ENCODE measurements around the gene PEX16.
A peak's percentile ranks its signal among the peaks of the same experiment; 100 is the strongest.

Gene PEX16

GRCh38 chr11:45872651-45873356, 44.9 kb downstream of the PEX16 start:
- Histone ChIP-seq H3K4me3 (no peak overlapping the region), H3K27ac (no peak overlapping the region)
- TF ChIP-seq CTCF (IDR thresholded peaks at IDR 0.05) = peak; percentile 54
- no peak for DNase-seq (ENCODE audit: low spot score)

- DNase-seq (ENCODE audit: low spot score) = no peak
- Histone ChIP-seq H3K27ac (no peak overlapping the region), H3K4me3 (no peak overlapping the region)
- no peak for TF ChIP-seq CTCF (IDR thresholded peaks at IDR 0.05)
Observed at GRCh38 chr11:45871638-45872037, 46.0 kb downstream of the PEX16 start.

- TF ChIP-seq CTCF (IDR thresholded peaks at IDR 0.05) = no peak
- no peak for DNase-seq (ENCODE audit: low spot score)
- no peak overlapping the region for H3K4me3 ChIP-seq
Observed at GRCh38 chr11:45870706-45871105, 47.0 kb downstream of the PEX16 start.

GRCh38 chr11:45869551-45869950, 48.1 kb downstream of the PEX16 start:
- DNase-seq (ENCODE audit: low spot score) = peak; percentile 57
- no peak for TF ChIP-seq CTCF (IDR thresholded peaks at IDR 0.05)
- Histone ChIP-seq H3K4me3 (no peak overlapping the region), H3K27ac (no peak overlapping the region)

More at GRCh38 chr11:45870706-45871105, 47.0 kb downstream of the PEX16 start:
- H3K27ac ChIP-seq = no peak overlapping the region

- Histone ChIP-seq H3K27ac (no peak overlapping the region), H3K4me3 (no peak overlapping the region)
- no peak for TF ChIP-seq CTCF (IDR thresholded peaks at IDR 0.05)
- no peak for DNase-seq (ENCODE audit: low spot score)
Observed at GRCh38 chr11:45864041-45864440, 53.6 kb downstream of the PEX16 start.

- DNase-seq (ENCODE audit: low spot score) = no peak
- Histone ChIP-seq H3K27ac (peak overlapping the region; percentile 75 to 88), H3K4me3 (no peak overlapping the region)
- TF ChIP-seq CTCF (IDR thresholded peaks at IDR 0.05) = no peak
Observed at GRCh38 chr11:45860764-45861510, 56.7 kb downstream of the PEX16 start.

- TF ChIP-seq CTCF (IDR thresholded peaks at IDR 0.05) = no peak
- no peak for DNase-seq (ENCODE audit: low spot score)
- no peak overlapping the region for H3K4me3 ChIP-seq
- peak overlapping the region; percentile 75 to 88 for H3K27ac ChIP-seq
Observed at GRCh38 chr11:45860348-45860747, 57.3 kb downstream of the PEX16 start.

All from coronary artery (tissue), 2 donors.